ENCODE data around the gene UQCRC2.
"Not testable (repeated sequence)": the region's sequence is repeated elsewhere in the genome, so short reads cannot be mapped to it uniquely, and the experiment has no call there.

The UQCRC2 gene

GRCh38 chr16:22008215-22009059 is 55.3 kb downstream of the UQCRC2 start:
- DNase-seq (ENCODE audit: low read depth, low spot score) = no peak

- no peak for DNase-seq (ENCODE audit: low read depth, low spot score)
Measured at GRCh38 chr16:22010902-22011301, 57.7 kb downstream of the UQCRC2 start.

GRCh38 chr16:22012241-22012640 is 59.1 kb downstream of the UQCRC2 start:
- DNase-seq (ENCODE audit: low read depth, low spot score) = no peak

- no peak for DNase-seq (ENCODE audit: low read depth, low spot score)
Measured at GRCh38 chr16:22013486-22013885, 60.3 kb downstream of the UQCRC2 start.

- DNase-seq (ENCODE audit: low read depth, low spot score) = no peak
Measured at GRCh38 chr16:22014271-22014873, 61.2 kb downstream of the UQCRC2 start.

GRCh38 chr16:22016927-22017326 is 63.8 kb downstream of the UQCRC2 start:
- no peak for DNase-seq (ENCODE audit: low read depth, low spot score)

- DNase-seq (ENCODE audit: low read depth, low spot score) = no peak
Measured at GRCh38 chr16:22018559-22018958, 65.4 kb downstream of the UQCRC2 start.

- DNase-seq (ENCODE audit: low read depth, low spot score) = no peak
Measured at GRCh38 chr16:22022151-22022550, 69.0 kb downstream of the UQCRC2 start.

GRCh38 chr16:22023505-22023904 is 70.3 kb downstream of the UQCRC2 start:
- DNase-seq (ENCODE audit: low read depth, low spot score) = no peak

- DNase-seq (ENCODE audit: low read depth, low spot score) = not testable (repeated sequence)
Measured at GRCh38 chr16:22024785-22025184, 71.6 kb downstream of the UQCRC2 start.

GRCh38 chr16:22027633-22028032 is 74.5 kb downstream of the UQCRC2 start:
- no peak for DNase-seq (ENCODE audit: low read depth, low spot score)

GRCh38 chr16:22029632-22030031 is 76.5 kb downstream of the UQCRC2 start:
- no peak for DNase-seq (ENCODE audit: low read depth, low spot score)

GRCh38 chr16:22030087-22030812 is 77.1 kb downstream of the UQCRC2 start:
- no peak for DNase-seq (ENCODE audit: low read depth, low spot score)

- DNase-seq (ENCODE audit: low read depth, low spot score) = no peak
Measured at GRCh38 chr16:22031483-22032083, 78.4 kb downstream of the UQCRC2 start.

Measured in activated naive CD8-positive, alpha-beta T cell treated with anti-CD3 and anti-CD28 coated beads, Interleukin-2, amount 50 U/mL, for 16 hours (primary cell).